Keratinocyte (primary cell): Measurements from ENCODE around the gene NAP1L2. TPM values are rescaled to one million over a fixed set of nuclear protein-coding genes. Genes with fewer than 3 reads are reported as not detected.
A peak's percentile ranks its signal among the peaks of the same experiment; 100 is the strongest.

Source experiments
- DNase-seq: peaks from one replicate; pipeline ENCODE4 v3.0.0-alpha.2; 2011; ENCODE audit warnings: low read depth, missing footprints, low spot score
- FAIRE-seq: peaks from 2 replicates; lab custom pipeline; 2011; peaks lifted over from hg19 to GRCh38; lab: Jason Lieb, UNC
- H2AFZ ChIP-seq: 2 replicates; pipeline ENCODE4 v1.6.0; 2012; ENCODE audit warnings: low read length, control low read depth, inconsistent platforms; ENCODE audit not compliant: control insufficient read depth
- H3K27ac ChIP-seq: 2 replicates; pipeline ENCODE4 v1.5.1; 2011; ENCODE audit warnings: low read length; ENCODE audit not compliant: control insufficient read depth, insufficient read depth
- H3K27me3 ChIP-seq: 3 replicates; pipeline ENCODE4 v1.6.0; 2011; ENCODE audit warnings: low read length; ENCODE audit not compliant: control insufficient read depth, insufficient read depth; ENCODE audit errors: extremely low read depth
- H3K36me3 ChIP-seq, 2 experiments: 2 replicates in 1 of 2; 3 replicates in 1 of 2; pipeline ENCODE4 v1.5.1; 2011; ENCODE audit warnings: low read length in 2 of 2, mild to moderate bottlenecking in 1 of 2; ENCODE audit not compliant: control insufficient read depth in 2 of 2, insufficient read depth in 2 of 2; ENCODE audit errors: extremely low read depth in 1 of 2
- H3K4me1 ChIP-seq: 3 replicates; pipeline ENCODE4 v1.5.1; 2011; ENCODE audit warnings: low read length; ENCODE audit not compliant: control insufficient read depth, insufficient read depth; ENCODE audit errors: extremely low read depth
- H3K4me2 ChIP-seq: 3 replicates; pipeline ENCODE4 v1.6.0; 2011; ENCODE audit warnings: low read depth, low read length; ENCODE audit not compliant: control insufficient read depth, insufficient read depth; ENCODE audit errors: extremely low read depth
- H3K4me3 ChIP-seq, 3 experiments: fragments of 200-600 bp in 1 of 3; sonication (generic) in 1 of 3; 2 replicates in 2 of 3; 3 replicates in 1 of 3; pipeline ENCODE4 v1.5.1; 2011 to 2016; ENCODE audit warnings: low read length in 3 of 3, mild to moderate bottlenecking in 3 of 3, control low read depth in 2 of 3, inconsistent platforms in 1 of 3, low read depth in 1 of 3, mixed read lengths in 1 of 3, mixed run types in 1 of 3, moderate library complexity in 1 of 3; ENCODE audit not compliant: control insufficient read depth in 2 of 3, insufficient read depth in 2 of 3; ENCODE audit errors: extremely low read depth in 1 of 3
- H3K79me2 ChIP-seq: 2 replicates; pipeline ENCODE4 v1.6.0; 2012; ENCODE audit warnings: low read length; ENCODE audit not compliant: control insufficient read depth, insufficient read depth
- H3K9ac ChIP-seq: 3 replicates; pipeline ENCODE4 v1.6.0; 2011; ENCODE audit warnings: low read length; ENCODE audit not compliant: control insufficient read depth, insufficient read depth; ENCODE audit errors: extremely low read depth
- H3K9me1 ChIP-seq: 3 replicates; pipeline ENCODE4 v1.6.0; 2011; ENCODE audit warnings: low read length; ENCODE audit not compliant: control insufficient read depth, insufficient read depth; ENCODE audit errors: extremely low read depth
- H3K9me3 ChIP-seq: 2 replicates; pipeline ENCODE4 v1.5.1; 2012; ENCODE audit warnings: low read depth, low read length; ENCODE audit not compliant: control insufficient read depth
- H4K20me1 ChIP-seq: 3 replicates; pipeline ENCODE4 v1.6.0; 2011; ENCODE audit warnings: low read length; ENCODE audit not compliant: control insufficient read depth, insufficient read depth; ENCODE audit errors: extremely low read depth
- EZH2 ChIP-seq: IDR thresholded peaks from one replicate; pipeline ENCODE4 v1.6.1; 2012; ENCODE audit warnings: inconsistent platforms, mild to moderate bottlenecking, low read length, moderate library complexity
- dilution Hi-C: fragments of 300-500 bp; cut with MboI; formaldehyde crosslinking; loops from one replicate; pipeline ENCODE4 v1.7.0; 2020; ENCODE audit warnings: low sequenced_read_pairs; ENCODE audit not compliant: extremely low pct_ligation_motif_present
- polyA plus RNA-seq, 5 experiments: library from polyadenylated mRNA; depleted of rRNA in 3 of 5; stranded (reverse) in 3 of 5; stranded (forward) in 1 of 5; unstranded in 1 of 5; fragments of >200 nt; gene quantifications; 1 replicate in 1 of 5; 2 replicates in 3 of 5; 3 replicates in 1 of 5; pipeline versions ENCODE4 v1.2.1 to v1.2.3, GENCODE V29; 2011 to 2012; ENCODE audit warnings: missing spikeins in 2 of 5, low read depth in 1 of 5, low replicate concordance in 1 of 5
- TF ChIP-seq, protein P1 (sequence below), 3 experiments: IDR thresholded peaks in 1 of 3; conservative IDR thresholded peaks in 1 of 3; optimal IDR thresholded peaks in 1 of 3; 2 replicates in 2 of 3; 3 replicates in 1 of 3; pipeline versions ENCODE3 to v1.5.1; 2011; ENCODE audit warnings: low read length in 3 of 3, mild to moderate bottlenecking in 3 of 3, moderate library complexity in 2 of 3, control low read depth in 1 of 3, inconsistent platforms in 1 of 3; ENCODE audit not compliant: insufficient read depth in 2 of 3; ENCODE audit errors: extremely low read depth in 1 of 3

Gene NAP1L2
- polyA plus RNA-seq, 1 donor (not counting 4 experiments of a cell fraction or from before 2014, with no cell fraction given) = 4.0 TPM

DNA sequence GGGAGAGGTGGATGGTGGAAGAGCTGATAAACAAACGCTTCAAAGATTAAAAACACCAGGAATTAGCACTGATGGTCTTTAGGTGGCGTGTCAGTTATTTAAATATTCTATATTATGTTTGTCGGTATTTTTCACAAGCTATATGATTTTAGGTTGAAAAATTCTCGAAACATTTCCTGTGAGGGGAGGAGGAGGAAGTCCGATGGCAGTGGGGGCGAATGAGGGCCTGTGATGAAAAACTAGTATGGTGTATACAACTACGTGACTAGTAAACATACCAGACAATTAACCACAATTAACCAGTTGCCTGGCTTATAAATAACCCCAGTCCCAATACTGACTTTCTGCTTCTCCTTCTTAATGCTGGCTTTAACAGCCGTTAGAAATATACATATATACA, 595 bp upstream of the NAP1L2 start:
- H3K36me3 ChIP-seq = no peaks in the 10 kb centered on the region
- H2AFZ ChIP-seq = peak overlapping the region; percentile 84
- no peaks in the 10 kb centered on the region for H3K9me3 ChIP-seq
- no peak overlapping the region for H3K9ac ChIP-seq
- FAIRE-seq (no peak), DNase-seq (no peak)
- no peaks in the 10 kb centered on the region for H3K79me2 ChIP-seq
- H3K4me3 ChIP-seq = peak overlapping the region; percentile 46 to 72 (median 66)
- H3K27me3 ChIP-seq = no peaks in the 10 kb centered on the region
- H3K4me2 ChIP-seq = peak overlapping the region; percentile 81
- H3K27ac ChIP-seq = no peak overlapping the region
- no peaks in the 10 kb centered on the region for H3K4me1 ChIP-seq
- no peaks in the 10 kb centered on the region for H3K9me1 ChIP-seq
- dilution Hi-C loops = no loop called here
- TF ChIP-seq EZH2 = no peak
- TF ChIP-seq, protein P1, sequence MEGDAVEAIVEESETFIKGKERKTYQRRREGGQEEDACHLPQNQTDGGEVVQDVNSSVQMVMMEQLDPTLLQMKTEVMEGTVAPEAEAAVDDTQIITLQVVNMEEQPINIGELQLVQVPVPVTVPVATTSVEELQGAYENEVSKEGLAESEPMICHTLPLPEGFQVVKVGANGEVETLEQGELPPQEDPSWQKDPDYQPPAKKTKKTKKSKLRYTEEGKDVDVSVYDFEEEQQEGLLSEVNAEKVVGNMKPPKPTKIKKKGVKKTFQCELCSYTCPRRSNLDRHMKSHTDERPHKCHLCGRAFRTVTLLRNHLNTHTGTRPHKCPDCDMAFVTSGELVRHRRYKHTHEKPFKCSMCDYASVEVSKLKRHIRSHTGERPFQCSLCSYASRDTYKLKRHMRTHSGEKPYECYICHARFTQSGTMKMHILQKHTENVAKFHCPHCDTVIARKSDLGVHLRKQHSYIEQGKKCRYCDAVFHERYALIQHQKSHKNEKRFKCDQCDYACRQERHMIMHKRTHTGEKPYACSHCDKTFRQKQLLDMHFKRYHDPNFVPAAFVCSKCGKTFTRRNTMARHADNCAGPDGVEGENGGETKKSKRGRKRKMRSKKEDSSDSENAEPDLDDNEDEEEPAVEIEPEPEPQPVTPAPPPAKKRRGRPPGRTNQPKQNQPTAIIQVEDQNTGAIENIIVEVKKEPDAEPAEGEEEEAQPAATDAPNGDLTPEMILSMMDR (optimal IDR thresholded peaks at IDR 0.05 in 1 of 3, IDR thresholded peaks at IDR 0.05 in 1 of 3, conservative IDR thresholded peaks at IDR 0.05 in 1 of 3; ENCODE audit: extremely low read depth in 1 of 3, insufficient read depth in 2 of 3, low read length in 3 of 3) = no peak
- no peaks in the 10 kb centered on the region for H4K20me1 ChIP-seq

DNA sequence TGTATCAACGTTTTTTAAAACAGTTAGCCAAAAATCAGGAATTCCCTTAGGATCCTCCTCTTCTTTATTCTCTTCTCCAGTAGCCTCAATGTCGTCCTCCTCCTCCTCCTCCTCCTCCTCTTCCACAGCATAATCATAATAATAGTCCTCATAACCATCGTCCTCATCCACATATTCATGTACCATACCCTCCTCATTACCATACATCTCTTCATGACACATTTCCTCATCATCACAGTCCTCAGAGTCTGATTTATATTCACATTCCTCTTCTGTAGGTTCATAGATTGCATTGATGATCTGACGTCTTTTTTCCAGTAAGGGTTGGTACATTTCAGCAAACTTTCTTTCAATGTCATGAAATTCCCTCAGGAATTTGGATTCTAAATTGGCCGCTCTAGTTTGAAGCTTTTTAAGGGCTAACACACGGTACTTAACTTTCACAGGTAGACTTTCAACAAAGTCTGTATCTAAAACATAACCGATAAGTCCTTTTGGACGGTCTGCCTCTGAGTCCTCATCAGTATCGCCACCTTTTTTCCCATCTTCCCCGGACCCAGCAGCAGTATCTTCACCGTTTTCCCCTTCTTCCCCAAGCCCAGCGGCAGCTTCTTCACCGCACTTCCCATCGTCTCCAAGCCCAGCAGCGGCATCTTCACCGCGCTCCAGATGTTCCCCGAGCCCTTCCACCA, 771 bp downstream of the NAP1L2 start:
- H3K36me3 ChIP-seq = no peaks in the 10 kb centered on the region
- no peaks in the 10 kb centered on the region for H3K79me2 ChIP-seq
- peak overlapping the region; percentile 84 for H2AFZ ChIP-seq
- H3K9ac ChIP-seq = peak overlapping the region; percentile 28
- no peak for TF ChIP-seq EZH2
- TF ChIP-seq, protein P1 (optimal IDR thresholded peaks at IDR 0.05 in 1 of 3, IDR thresholded peaks at IDR 0.05 in 1 of 3, conservative IDR thresholded peaks at IDR 0.05 in 1 of 3; ENCODE audit: extremely low read depth in 1 of 3, insufficient read depth in 2 of 3, low read length in 3 of 3) = no peak
- peak overlapping the region; percentile 81 for H3K4me2 ChIP-seq
- no peaks in the 10 kb centered on the region for H3K9me3 ChIP-seq
- FAIRE-seq (no peak), DNase-seq (no peak)
- dilution Hi-C loops = no loop called here
- H3K4me1 ChIP-seq = no peaks in the 10 kb centered on the region
- H3K27ac ChIP-seq = no peak overlapping the region
- no peaks in the 10 kb centered on the region for H3K9me1 ChIP-seq
- H3K4me3 ChIP-seq = peak overlapping the region; percentile 46 to 72 (median 66)
- H4K20me1 ChIP-seq = no peaks in the 10 kb centered on the region
- H3K27me3 ChIP-seq = no peaks in the 10 kb centered on the region
